ENCODE measurements around the gene RPS2. TPM values are rescaled to one million over a fixed set of nuclear protein-coding genes. Genes with fewer than 3 reads are reported as not detected.

Gene RPS2
- total RNA-seq, 1 donor from 2014 or later: 5,082 TPM

DNA sequence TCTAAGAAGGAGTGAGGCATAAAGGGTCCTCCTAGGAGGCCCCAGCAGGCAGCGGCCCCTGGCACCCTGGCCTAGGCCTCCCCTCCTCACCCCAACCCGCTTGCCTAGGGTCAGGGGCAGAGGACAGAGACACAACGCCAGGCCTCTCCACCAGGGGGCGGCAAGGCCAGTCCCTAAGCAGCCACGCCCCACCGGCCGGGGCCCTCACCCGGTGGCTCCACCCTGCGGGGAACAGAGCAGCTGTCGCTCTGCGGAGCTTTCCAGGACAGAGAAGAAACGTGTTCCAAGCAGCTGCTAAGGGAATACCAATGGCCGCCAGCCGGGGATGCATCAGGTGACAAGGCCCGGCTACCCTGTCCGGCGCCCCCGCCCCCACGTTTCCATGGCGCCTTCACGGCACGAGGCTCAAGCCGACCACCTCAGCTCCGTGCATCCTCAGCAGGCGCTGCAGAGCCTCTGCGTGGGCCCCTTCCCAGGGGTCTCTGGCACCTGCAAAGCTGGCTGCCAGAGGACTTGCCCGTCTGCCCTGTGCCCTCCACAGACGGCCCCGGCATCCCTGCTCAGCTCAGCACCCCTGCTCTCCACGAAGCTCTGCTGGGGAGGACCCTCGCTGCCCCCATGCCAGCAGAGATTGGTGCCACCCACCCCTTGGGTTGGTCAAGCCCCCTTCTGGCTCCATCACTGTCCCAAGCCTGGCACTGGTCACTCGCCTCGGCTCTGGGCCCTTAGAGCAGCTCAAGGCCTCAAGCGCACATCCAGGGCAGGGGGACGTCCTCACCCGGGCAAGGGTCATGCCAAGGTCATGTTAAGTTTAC is 39.4 kb upstream of the RPS2 start:
- Histone ChIP-seq H3K36me3 (ENCODE audit: control insufficient read depth, insufficient read depth, low read length) (peaks cover 56% of the 10 kb centered on the region), H3K4me3 (ENCODE audit: low read depth, low read length) (no peak overlapping the region), H3K27me3 (ENCODE audit: control insufficient read depth, insufficient read depth, low read length) (no peaks in the 10 kb centered on the region)
- FAIRE-seq: no peak
- TF ChIP-seq, protein P1, sequence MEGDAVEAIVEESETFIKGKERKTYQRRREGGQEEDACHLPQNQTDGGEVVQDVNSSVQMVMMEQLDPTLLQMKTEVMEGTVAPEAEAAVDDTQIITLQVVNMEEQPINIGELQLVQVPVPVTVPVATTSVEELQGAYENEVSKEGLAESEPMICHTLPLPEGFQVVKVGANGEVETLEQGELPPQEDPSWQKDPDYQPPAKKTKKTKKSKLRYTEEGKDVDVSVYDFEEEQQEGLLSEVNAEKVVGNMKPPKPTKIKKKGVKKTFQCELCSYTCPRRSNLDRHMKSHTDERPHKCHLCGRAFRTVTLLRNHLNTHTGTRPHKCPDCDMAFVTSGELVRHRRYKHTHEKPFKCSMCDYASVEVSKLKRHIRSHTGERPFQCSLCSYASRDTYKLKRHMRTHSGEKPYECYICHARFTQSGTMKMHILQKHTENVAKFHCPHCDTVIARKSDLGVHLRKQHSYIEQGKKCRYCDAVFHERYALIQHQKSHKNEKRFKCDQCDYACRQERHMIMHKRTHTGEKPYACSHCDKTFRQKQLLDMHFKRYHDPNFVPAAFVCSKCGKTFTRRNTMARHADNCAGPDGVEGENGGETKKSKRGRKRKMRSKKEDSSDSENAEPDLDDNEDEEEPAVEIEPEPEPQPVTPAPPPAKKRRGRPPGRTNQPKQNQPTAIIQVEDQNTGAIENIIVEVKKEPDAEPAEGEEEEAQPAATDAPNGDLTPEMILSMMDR (IDR thresholded peaks at IDR 0.05; ENCODE audit: insufficient read depth, low read length, severe bottlenecking): peak; percentile 98
- DNase-seq (ENCODE audit: low read depth): peak; percentile 69

DNA sequence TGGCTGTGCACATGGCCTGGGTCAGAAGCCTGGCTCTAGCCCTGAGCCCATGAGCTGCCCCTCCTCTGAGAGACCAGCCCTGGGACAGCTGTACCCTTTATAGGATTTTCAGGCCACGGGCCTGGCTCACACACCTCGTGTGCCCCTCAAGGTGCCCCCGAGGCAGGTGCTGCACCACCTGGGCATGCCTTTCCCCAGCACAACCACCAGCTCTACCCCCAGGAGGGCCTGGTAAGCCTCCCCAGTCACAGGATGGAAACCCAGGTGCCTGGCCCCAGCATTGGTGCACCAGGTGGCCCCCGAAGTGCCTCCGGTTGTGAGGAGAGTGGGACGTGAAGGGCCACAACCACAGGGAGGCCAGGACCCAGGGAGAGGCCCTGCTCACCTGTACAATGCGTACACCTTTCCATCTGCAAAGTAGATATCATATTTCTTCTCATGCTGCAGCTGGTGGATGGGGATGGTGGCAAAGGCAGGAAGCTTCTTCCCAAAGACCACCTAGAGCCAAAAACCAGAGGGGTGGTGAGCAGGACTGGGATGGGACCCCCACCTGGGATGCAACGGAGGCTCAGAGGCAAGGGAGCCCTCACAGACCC is 38.7 kb upstream of the RPS2 start:
- TF ChIP-seq, protein P1 (IDR thresholded peaks at IDR 0.05; ENCODE audit: insufficient read depth, low read length, severe bottlenecking): no peak
- H3K27me3 ChIP-seq (ENCODE audit: control insufficient read depth, insufficient read depth, low read length): no peaks in the 10 kb centered on the region
- DNase-seq (ENCODE audit: low read depth) (no peak), FAIRE-seq (peak; percentile 7)
- peaks cover 59% of the 10 kb centered on the region for H3K36me3 ChIP-seq (ENCODE audit: control insufficient read depth, insufficient read depth, low read length)
- no peak overlapping the region for H3K4me3 ChIP-seq (ENCODE audit: low read depth, low read length)

DNA sequence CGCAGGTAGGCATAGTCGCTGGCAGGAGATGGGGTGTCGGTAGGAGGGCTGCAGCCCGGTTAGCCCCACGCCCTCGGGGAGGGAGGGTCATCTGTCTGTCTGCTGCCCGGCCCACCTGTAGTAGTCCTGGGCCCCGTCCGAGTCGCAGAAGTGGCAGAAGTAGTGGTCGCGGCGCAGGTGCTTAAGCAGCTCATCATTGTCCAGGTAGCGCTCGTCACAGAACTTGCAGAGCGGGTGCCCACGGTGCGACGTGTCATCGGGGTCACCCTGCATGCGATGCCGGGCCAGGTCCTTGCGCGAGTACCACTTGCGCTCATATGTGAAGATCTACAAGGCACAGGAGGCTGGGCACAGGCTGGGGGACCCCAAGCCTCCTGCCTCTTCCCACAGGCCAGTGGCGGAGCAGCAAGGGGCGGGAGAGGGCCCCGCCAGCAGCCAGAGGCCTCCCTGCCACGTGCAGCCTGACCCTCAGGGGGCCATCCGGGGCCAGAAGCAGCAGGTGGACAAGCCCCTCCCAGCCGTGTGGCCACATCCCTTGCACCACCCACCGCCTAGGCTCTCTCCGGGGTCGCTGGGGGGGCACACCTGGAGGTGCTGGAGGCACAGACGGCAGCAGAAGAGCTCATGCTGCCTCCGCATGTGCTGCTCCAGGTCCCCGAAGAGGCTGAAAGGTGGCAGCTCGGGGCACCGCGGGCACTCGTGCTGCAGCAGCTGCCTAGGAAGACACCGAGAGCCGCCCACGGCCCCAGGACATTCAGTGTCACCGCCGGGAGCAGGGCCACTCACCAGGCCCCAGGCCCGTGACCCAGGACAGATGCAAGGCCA is 38.0 kb upstream of the RPS2 start:
- H3K36me3 ChIP-seq (ENCODE audit: control insufficient read depth, insufficient read depth, low read length): peaks cover 64% of the 10 kb centered on the region
- no peak overlapping the region for H3K4me3 ChIP-seq (ENCODE audit: low read depth, low read length)
- FAIRE-seq (no peak), DNase-seq (ENCODE audit: low read depth) (no peak)
- no peaks in the 10 kb centered on the region for H3K27me3 ChIP-seq (ENCODE audit: control insufficient read depth, insufficient read depth, low read length)
- TF ChIP-seq, protein P1 (IDR thresholded peaks at IDR 0.05; ENCODE audit: insufficient read depth, low read length, severe bottlenecking): no peak

DNA sequence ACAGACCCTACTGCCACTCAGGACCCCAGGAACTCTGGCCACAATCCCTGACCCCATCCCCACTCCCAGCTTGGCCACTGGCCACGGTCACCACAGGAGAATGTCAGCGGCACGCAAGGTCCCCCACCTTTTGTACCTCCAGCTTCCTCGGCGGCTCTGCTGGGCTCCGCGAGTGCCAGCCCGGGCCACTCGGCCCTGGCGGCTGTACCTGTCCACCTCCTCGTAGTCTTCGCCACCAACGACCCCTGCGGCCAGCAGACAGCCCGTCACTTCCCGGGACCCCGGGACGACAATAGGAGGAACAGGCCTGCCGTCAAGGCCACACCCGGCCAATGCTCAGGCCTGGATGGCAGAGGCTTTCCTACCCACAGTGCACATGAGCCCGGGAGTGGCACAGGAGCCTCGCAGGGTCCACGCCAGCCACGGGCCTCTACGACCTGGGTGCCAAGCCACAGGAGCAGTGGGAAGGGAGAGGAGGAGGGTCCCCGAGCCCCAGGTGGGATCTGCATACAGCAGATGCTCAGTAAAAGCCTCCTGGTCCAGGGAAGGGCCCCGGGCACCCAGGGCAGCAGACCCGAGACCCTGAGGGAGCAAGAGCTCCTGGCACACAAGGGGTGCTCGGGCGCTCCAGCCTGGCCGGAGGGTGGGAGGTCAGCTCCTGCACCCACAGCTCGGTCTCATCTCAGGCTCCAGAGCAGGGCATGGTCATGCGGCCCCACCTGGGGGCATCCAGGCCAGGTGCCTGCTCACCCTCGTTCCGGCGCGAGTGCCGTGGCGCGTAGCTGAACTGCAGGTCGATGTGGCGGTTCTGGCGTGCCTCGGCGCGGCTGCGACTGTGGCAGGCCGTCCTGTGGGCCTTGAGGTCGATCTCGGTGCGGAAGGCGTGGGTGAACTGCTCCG is 37.1 kb upstream of the RPS2 start:
- no peak for FAIRE-seq
- no peaks in the 10 kb centered on the region for H3K27me3 ChIP-seq (ENCODE audit: control insufficient read depth, insufficient read depth, low read length)
- H3K36me3 ChIP-seq (ENCODE audit: control insufficient read depth, insufficient read depth, low read length): peaks cover 64% of the 10 kb centered on the region
- no peak overlapping the region for H3K4me3 ChIP-seq (ENCODE audit: low read depth, low read length)
- no peak for DNase-seq (ENCODE audit: low read depth)
- TF ChIP-seq, protein P1 (IDR thresholded peaks at IDR 0.05; ENCODE audit: insufficient read depth, low read length, severe bottlenecking): no peak

DNA sequence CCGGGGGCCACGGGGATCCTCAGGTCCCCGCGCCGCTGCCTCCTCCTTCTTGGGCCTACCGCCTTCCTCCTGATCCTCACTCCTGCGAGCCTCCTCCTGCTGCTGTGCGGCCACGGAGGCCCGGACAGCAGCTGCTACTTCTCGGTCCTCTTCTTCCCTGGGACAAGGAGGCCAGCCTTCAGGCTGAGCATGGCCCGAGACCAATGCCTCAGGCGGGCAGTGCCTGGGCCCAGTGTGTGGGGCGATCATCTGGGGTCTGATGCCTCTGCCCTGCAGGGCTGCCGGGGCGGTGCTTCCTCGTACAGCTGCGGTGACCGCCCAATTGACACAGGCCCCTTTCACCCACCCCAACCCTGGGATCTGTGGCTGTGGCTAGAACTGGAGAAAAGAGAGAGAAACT is 36.4 kb upstream of the RPS2 start:
- TF ChIP-seq, protein P1 (IDR thresholded peaks at IDR 0.05; ENCODE audit: insufficient read depth, low read length, severe bottlenecking): no peak
- FAIRE-seq (no peak), DNase-seq (ENCODE audit: low read depth) (no peak)
- no peaks in the 10 kb centered on the region for H3K27me3 ChIP-seq (ENCODE audit: control insufficient read depth, insufficient read depth, low read length)
- H3K4me3 ChIP-seq (ENCODE audit: low read depth, low read length): no peak overlapping the region
- peaks cover 63% of the 10 kb centered on the region for H3K36me3 ChIP-seq (ENCODE audit: control insufficient read depth, insufficient read depth, low read length)
